ENCODE data around the gene TTC31.
A peak's percentile ranks its signal among the peaks of the same experiment; 100 is the strongest.

Gene TTC31

DNA sequence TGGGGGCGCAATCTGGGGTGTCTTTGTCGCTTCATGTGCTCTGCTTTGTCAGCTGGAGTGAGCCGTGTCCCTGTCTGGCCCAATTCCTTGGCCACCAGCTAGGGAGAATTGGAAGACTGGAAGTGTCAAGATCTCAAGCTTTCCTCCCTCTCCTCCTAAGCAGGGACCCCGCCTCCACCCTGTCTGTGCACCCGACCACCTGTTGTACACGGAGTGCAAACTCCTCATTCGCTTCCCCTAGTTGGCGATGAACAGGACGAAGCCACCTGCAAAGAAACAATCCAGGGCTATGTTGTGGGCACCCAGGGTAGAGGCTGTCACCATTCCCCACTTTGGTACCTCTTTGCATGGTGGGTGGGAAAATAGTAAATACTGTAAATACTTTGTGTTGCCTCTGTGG is 44.9 kb downstream of the TTC31 start:
- DNase-seq = no peak

DNA sequence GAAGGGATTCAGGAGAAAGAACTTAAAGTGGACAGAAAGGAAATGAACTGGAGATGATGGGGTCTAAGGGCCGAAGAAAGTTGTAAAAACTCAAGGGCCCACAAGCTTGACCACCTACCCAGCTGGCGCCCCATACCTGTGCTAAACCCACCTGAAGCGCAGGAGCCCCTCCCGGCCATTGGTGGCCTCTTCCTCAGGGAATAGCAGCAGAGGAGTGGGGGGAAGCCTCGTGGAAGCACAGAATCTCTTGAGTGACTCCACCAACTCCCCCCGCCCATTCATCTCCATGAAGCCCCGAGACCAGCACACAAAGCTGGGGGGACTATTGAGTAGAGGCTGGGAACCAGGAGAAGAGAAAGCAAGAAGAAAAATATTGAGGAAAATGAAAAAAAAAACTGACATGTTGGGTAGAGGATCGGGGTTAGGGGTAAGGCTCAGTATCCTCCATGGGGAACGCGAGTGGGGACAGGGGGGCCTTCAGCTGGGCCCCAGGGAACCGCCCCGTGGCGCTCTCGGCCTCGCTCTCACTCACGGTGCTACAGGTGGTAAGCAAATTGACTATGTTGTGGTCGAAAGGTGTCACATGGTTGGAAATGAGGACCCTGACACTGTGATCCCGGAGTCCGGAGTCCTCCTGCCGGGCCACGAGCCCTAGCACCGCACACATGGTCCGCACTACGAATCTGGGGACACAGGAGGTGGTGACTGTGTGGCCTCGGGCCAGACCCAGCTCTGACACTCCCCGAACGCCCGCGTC is 45.9 kb downstream of the TTC31 start:
- no peak for DNase-seq

DNA sequence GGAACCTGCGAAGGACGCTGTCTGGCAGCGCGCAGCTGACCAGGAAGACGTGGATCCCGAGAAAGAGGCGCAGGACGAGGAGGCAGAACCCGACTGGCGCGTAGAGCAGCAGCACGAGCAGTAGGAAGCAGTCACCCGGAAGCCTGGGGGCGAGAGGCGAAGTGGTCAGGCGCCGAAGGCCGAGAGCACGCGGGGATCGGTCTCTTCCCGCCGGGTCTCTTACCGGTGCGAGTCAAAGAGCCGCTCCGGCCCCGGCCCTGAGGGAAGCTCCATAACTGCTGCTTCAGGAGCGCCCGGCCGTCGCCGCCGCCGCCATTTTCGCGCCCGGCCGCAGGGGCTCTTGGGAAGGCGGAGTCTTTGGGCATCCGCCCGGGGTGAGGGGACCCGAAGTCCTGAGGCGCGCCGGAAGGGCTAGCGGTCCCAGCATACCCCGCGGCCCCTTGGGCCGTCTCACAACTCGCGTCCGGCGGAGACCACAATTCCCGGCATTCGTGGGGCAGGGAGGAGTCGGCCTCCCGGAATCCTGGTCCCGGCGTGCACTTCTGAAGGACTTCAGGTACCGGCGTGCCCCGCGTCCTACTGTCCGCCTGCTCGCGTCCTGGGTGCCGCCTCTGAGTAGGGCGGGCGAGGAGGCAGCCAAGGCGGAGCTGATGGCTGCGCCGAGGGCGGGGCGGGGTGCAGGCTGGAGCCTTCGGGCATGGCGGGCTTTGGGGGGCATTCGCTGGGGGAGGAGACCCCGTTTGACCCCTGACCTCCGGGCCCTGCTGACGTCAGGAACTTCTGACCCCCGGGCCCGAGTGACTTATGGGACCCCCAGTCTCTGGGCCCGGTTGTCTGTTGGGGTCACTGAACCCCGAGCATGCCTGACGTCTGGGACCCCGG is 46.7 kb downstream of the TTC31 start, which contains the start of the genes AUP1 and HTRA2:
TSS of gene AUP1 (minus strand) at position 350 of the 882 bp plus-strand sequence. CDS start at position 273, 77 bp downstream.
TSS of gene HTRA2 (plus strand) at position 577 of the 882 bp plus-strand sequence. CDS start at position 651, 74 bp downstream.
- DNase-seq = peak; percentile 96

DNA sequence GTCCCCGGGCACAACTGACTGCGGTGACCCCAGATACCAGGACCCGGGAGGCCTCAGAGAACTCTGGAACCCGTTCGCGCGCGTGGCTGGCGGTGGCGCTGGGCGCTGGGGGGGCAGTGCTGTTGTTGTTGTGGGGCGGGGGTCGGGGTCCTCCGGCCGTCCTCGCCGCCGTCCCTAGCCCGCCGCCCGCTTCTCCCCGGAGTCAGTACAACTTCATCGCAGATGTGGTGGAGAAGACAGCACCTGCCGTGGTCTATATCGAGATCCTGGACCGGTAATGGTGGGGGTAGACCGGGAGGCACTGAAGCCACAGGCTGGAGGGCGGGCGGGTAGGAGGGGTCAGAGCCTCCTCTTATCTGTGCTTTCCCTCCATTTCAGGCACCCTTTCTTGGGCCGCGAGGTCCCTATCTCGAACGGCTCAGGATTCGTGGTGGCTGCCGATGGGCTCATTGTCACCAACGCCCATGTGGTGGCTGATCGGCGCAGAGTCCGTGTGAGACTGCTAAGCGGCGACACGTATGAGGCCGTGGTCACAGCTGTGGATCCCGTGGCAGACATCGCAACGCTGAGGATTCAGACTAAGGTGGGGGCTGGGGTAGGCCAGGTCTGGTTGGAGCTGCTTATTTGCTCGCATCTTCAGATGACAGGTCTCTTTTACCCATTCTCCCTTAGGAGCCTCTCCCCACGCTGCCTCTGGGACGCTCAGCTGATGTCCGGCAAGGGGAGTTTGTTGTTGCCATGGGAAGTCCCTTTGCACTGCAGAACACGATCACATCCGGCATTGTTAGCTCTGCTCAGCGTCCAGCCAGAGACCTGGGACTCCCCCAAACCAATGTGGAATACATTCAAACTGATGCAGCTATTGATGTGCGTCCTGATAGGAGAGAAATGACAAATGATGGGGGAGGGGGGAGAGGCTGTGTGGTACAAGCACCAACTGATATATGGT is 47.6 kb downstream of the TTC31 start:
- peak; percentile 10 for DNase-seq

DNA sequence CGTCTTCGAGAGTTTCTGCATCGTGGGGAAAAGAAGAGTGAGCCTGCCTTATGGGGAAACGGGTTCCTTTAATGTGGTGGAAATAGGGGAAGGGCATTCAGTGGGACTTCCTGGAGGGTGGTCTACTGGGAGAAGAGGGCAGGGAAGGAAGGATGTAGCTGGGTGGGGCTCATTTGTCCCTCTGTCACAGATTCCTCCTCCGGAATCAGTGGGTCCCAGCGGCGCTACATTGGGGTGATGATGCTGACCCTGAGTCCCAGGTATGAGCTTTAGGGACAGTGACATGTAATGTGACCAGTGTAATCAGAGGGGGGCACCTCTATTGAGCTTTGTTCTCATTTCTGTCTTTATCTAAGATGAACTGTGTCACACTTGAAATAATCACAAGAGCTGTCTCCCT is 48.8 kb downstream of the TTC31 start:
- DNase-seq = no peak

DNA sequence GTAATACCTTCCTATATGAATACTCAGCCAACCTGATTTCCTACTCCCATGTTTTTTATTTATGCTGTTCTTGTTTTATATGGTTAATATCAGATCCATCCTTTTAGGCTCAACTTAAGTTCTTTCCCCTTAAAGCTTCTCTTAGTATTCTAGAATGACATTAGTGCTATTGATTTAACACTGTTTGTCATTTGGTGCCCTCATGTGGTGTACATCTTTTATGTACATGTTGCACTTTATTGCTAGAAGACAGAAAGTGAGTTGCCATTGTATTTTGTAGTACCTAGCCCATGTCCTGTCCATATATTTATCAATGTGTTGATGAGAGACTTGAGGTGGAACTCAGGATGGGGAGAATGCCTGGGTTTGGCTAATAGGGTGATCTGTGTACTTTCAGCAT is 49.3 kb downstream of the TTC31 start:
- DNase-seq = no peak

DNA sequence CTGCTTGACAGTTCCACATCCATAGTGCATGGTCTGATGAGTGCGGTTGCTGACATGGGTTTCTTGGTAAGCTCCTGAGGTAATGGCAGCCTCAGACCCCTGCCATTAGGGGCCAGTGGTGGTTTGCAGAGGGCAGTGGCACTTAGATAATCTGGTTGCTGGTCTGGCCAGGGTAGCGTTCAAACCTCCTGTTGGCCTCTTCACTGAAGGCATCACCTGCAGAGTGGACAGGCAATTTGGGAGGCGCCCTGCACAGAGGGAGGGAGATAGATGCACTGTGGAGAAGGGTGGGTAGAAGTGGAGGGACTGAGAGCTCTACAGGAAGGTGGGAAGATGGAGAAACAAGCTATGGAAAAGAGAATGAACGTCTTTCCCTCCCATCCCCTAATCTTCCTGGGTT is 50.6 kb downstream of the TTC31 start:
- DNase-seq = no peak

DNA sequence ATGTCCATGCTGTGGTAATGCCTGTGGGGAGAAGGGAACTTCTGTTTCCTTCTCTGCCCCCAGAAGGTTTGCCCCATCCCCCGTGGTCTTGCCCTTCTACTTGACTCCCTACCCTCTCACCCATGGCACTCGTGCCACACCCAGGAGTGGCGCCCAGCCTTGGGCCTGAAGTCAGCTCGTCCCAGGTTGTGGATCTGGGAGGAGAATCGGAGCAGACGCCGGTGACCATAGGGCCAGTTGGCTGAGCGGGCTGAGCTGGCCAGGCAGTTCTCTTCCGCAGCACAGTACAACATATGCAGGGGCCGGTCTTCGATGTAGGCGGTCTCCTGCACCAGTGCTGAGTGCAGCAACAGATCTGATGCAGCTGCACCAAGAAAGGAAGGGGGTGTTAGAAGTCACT is 51.5 kb downstream of the TTC31 start:
- no peak for DNase-seq

DNA sequence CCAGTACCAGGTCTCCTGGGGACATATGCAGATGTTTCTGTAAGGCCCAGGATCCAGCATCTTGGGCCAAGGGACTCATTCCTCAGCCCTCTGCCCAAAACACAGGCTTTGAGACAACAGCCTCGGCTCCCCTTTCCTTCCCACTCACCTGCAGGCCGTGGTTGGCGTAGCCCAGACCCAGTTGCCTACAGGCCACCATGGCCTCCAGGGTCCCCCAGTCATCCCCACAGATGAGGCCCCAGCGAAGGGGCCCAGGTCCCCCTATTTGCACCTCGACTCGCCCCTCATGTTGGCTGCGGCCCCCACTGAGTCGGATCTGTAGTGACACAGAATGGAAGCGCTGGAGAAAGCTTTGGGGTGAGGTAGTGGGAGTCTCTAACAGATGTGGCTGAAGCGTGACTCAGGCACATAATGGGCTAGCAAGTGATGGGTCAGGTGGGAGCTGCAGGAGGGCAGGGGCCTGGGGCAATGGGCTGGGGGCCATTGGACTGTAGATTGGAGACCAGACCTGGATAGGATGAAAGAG is 52.6 kb downstream of the TTC31 start:
- no peak for DNase-seq

DNA sequence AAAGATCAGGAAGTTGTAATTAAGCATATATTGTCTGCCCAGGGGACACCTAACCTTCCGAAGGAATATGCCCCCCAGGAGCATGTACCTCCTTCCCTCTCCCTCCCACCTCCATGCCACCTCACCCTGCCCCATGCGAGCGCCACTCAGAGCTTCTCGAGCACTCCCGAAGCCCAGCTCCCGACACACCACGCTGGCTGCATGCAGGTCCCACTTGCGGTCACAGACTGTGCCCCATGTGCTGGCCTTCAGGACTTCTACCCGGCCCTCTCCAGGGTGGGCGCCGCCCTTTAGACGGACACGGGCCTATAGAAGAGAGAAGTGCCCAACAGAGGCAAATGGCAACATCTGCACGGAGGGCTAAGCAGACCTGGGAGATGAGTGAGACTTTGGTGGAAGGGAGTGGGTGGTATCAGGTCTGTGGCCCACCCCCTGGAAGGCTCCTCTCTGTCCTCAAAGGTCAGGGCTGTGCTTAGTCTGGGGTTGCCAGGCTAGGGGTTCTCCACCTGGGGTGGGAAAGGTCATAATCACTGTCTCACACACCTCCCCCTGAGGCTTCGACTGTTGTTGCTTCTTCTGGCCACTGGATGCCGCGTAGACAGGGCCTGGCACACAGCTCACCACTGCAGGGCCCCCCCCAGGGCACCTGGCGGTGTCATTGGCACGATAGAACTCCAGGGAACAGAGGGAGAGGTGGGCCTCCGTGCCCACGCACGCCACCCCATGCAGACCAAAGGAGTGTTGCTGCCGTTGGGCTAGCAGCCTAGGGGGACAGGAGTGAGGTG is 53.5 kb downstream of the TTC31 start:
- DNase-seq = no peak

DNA sequence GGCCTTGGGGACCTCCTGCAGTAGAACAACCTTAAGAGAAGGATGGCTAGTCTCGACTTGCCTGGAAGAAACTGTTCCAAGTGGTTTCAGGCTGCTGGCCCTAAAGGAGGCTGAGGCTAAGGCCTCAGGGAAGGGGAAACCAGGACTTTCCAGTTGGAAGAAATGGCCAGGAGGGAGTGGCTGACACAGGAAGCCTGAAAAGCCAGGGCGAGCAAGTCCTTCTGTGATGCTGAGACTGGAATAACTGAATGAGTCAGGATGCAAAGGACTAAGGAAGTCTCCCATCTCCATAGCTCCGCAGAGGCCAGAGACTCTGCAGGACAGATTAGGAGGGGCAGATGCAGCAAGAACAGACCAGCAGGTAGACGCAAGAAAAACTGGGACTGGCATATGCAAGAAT is 54.3 kb downstream of the TTC31 start:
- DNase-seq = no peak

DNA sequence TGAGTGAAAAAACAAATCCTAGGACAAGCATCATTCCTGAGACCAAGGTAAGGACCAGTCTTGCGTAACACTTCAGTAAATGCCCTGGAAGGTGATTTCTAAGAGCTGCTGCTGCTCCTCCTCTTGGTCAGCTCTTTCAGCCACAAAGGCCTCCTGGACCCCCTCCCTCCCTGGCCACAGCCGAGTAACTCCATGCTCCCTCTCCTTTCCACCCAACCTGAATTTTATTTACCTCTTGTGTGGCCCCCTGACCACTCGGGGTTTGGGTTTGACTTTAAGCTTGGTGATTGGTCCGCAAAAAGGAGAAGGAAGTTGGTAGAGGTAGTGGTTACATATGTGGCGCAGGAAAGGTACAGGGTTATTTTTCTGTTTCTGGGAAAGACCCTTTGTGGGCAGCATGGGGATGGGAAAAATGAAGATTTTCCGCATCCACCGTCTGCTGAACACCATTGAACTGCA is 56.0 kb downstream of the TTC31 start:
- no peak for DNase-seq

DNA sequence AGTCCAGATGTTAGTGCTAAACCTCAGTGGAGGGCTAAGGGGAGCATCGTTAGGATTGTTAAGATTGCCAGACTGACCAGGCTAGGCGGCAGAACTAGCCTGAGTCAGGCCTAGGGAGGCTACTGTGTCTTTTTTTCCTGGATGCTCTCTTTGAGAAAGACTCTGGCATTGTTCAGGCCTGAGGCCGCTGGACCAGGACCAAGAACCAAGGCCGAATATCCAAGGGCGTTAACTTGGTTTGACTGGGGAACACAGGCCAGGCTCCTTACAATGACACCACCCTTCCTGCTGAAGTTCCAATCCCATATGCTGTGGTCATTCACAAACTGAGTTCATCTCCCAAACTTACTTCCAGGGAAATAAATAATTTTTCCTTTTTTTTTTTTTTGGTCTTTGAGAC is 57.4 kb downstream of the TTC31 start:
- DNase-seq = no peak

DNA sequence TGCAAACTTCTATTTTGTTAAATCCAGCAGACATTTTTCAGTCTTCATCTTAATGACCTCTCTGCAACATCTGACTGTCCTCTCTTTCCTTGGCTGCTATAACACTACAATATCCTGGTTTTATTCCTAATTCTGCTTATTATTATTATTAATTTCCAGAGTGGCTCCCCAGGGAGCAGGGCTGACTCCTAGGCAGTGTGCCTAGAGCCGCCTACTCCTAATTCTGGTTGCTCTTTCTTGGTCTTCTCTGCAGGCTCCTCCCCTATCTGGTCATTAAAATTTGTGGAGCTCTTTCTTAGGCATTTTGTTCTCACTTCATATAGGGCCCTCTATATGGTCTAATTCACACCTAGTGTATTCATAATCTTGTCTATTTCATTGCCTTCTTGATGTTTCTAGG is 60.1 kb downstream of the TTC31 start:
- DNase-seq = no peak

All from NCI-H1105 treated with DMSO at 0.1 percent for 48 hours (cell line).